NCI-H510A treated with DMSO at 0.1 percent for 48 hours (cell line): ENCODE results near the gene ECT2L.

Experiments used
- DNase-seq: peaks from one replicate; lab custom pipeline; 2025; lab: John Stamatoyannopoulos, UW

ECT2L gene, protein sequence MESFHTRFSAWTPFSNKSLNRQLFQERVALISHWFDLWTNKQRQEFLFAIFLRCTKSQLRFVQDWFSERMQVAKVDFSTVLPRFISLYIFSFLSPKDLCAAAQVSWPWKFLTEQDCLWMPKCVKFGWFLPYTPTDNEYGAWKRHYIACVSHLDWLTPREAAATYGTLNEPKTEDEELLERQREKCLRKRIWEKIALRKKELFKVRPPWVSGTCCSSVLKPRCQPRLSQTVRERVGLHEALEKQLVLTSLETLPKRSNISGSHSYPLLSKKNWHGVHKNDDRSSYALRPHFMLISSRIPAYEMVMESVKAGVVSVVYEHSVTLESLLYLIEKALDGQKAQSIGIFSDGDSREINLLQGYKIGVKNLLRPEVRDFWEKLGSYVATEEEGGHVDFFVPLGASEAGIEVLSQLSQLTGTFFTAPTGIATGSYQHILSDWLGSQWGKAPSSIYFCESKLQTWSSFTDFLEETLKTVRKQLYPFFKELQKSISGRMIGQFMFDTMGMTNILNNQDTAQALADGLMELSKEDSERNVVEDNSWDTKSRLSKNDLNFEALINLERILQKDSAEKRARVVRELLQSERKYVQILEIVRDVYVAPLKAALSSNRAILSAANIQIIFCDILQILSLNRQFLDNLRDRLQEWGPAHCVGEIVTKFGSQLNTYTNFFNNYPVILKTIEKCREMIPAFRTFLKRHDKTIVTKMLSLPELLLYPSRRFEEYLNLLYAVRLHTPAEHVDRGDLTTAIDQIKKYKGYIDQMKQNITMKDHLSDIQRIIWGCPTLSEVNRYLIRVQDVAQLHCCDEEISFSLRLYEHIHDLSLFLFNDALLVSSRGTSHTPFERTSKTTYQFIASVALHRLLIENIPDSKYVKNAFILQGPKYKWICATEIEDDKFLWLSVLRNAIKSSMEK

DNA sequence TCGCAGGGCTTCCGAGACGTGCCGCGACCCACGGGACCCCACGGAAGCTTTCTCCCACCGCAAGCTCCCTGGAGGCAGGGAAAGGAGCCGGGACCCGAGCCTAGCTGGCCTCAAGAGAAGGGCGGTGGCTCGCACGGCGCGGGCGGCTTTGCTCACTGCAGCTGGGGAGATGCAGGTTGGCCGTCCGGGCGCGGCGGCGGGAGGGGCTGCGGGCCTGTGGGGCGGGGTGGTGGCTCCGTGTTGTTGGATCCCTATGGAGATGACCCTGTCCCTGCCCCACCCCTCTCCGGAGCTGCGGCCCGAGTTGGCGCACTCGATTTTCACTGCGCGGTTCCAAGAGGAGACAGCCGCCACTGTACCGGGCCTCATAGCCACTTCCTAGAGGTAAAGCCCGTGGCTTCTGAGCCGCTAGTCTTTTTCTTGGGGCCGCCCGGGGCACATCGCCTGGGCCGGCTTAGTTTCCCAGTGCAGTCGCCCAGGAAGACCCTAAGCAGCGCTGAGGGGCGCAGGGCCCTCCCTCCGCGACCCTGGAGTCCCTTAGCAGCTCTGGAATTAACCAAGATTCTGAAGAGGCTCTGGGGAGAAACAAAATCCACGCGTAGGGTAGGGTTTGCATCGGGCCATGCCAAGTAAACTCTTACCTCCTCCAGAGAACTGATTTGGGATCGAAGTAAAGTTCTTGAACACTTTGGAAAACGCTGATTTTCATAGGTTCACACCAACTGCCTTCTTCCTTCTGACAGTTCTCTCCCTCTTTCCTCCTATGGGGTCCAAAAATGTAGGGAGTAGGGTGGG is at the start of gene ECT2L:
Gene ECT2L (plus strand): TSS at position 279 of the 795 bp plus-strand sequence. CDS start 17,188 bp downstream, outside the sequence.
- peak; percentile 62 for DNase-seq

DNA sequence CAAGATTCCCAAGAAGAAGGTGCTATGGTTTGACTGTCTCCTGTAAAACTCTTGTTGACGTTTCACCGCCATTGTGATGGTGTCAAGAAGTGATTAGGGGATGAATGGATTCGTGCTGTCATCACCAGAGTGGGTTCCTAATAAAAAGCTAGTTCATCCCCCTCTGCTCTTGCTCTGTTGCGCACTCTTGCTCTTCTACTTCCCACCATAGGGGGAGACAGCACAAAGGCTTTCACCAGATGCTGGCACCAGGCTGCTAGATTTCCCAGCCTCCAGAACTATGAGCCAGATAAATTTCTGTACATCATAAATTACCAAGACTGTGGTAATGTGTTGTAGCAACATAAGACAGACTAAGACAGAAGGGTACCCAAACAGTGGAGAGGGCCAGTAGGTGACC is 43.9 kb upstream of the ECT2L start:
- DNase-seq: no peak

DNA sequence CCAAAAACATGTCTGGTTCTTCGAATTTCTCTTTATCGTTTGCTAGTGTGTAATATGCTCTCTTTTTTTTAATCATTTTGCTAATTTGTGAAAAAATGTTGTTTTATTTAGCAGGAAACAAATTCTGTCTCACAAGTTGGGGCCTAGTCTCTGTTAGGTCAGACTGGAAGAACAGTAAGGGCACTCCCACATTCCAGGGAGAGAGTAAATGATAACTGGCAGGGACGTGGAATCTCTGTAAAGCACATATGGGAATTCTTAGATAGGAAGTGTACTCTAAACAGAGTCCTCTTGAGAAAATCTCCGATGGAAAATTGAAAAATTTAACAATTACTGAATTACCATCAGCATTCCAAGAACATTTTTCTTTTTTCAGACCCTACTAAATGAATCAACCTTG is 38.8 kb upstream of the ECT2L start:
- DNase-seq: no peak

DNA sequence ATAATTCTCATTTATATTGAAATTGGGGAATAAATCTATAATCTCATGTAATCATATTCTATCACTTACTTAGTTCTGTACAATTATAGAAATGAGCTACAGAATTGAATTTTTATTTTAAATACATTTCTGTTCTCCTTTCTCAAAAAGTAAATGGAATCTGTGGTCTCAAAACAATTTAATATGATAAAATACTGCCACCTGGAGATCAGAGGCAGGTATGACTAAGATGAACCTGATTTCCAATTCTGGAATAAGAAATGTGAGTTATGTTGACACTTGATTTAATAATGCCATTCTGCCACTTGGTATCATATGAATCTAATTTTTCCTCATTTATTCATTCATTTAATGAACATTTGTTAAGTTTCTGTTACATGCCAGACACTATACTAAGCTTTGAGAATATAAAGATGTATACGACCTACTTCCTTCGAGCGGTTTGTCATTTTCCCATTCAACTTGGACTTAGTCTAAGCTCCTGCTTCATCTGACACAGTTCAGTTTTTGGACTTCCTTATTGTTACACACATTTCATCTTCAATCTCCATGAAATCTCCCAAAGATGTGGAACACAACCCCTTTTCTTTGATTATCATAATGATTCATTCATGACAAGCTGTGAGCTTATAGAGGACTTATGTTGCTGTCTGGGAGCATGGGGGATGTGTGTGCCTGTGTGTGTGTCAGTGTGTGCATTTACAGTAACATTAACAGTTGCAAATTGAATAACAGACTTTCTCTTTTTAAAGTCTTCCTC is 29.8 kb upstream of the ECT2L start:
- peak; percentile 6 for DNase-seq

DNA sequence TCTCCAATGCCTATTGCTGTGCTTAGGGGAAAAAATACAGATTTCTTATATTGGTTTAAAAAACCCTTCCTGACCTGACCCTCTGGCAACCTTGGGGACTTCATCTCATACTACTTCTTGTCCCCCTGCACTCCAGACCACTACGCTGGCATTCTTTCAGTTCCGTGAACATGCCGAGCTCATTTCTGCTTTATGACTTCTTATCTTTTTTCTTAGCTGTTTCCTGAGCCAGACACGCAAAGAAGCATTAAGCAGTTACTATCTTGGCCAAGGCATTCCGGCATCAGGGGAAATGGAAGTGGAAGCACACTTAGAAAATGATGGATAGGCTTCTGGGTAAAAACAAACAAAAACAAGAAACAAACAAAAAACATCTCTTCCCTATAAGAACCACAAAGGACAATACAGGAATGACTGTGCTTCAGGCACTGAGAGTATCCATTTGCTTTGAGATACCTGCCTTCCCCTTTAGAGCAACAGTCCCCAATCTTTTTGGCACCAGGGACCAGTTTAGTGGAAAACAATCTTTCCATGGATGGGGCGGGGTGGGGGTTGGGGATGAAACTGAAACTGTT is 26.7 kb upstream of the ECT2L start:
- no peak for DNase-seq

DNA sequence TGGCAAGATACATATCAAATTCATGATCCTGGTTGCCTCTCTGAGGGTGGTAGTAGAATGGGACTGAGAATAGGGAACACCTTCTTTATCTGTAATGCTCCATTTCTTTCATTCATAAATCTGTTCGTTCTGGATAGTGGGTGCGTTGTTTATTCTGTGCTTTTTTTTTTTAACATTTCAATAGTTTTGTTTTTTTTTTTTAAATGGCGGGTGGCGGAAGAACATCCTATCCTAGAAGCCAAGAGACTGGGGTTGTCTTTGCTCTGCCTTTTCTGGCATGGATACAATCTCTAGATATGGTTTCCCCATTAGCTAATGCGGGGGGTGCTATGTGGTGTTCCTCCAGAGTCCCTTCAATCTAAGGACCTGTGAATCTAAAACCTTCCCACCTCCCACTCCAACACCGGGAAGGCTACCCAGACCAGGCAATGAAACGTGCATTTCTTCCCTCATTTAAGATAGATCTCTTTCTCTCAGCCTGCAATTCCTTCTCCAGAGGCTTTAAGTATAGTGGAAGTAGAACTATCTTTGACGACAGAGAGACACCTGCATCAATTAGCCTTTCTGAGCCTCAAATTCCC is 23.2 kb upstream of the ECT2L start:
- no peak for DNase-seq

DNA sequence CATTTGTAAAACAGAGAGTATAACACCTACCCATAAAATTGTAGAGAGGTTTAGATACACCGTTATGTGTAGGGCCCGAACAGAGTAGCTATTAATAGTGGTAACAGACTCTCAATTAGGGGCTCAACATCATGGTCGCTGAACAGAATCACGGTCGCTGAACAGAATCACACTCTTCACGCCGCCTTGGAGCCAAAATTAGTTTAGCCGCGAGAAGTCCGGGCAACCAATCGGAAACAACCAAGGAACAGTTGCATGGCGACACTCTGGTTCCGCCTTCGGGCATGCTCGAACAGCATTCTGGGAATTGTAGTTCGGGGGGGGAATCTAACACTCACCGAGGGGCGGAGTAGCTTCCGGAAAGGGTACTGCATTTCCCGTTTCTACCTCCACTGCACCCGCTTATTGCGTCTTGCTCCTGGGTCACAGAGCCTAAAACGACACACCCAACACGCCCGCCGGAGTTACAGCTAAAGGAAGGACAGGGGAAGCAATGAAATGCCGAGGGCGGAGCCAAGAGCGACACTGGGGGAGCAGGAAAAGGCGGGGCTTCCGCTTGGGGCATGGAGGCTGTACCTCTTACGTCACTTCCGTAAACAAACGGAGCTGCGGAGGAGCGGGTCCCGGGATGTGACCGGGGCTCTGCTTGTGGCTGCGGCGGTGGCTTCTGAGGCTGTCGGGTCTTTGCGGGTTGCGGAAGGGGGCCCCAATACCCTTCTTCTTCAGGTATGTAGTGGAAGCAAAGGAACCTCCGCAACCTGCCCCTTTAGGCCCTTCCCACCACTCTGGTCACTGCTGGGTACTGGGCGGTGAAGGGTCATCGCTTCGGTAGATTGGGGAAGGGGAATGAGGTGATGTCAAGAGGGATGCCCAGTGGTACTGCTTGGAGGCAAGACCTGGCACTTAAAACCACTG is 22.5 kb upstream of the ECT2L start, which contains the start of gene CCDC28A:
Gene CCDC28A (plus strand): TSS at position 593 of the 915 bp plus-strand sequence. CDS start 2,352 bp downstream, outside the sequence.
- DNase-seq: peak; percentile 91

DNA sequence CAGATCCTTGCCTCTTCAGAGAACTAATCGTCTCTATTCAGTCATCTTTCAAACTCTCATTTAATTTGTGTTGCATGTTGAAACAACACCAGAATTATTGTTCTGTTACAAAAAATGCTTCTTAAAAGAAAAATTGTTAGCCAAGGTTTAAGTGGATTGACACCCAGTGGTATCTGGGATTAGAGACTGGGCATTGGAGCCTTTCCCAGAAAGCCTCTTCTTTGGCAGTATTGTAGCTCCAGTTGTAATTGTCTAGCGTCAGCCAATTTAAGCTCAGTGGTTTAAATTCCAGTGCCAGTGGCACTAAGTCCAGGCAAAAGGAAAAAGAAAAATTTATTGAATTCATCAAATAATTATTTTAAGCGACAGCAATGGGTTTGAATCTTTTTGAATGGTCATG is 21.5 kb upstream of the ECT2L start:
- no peak for DNase-seq

DNA sequence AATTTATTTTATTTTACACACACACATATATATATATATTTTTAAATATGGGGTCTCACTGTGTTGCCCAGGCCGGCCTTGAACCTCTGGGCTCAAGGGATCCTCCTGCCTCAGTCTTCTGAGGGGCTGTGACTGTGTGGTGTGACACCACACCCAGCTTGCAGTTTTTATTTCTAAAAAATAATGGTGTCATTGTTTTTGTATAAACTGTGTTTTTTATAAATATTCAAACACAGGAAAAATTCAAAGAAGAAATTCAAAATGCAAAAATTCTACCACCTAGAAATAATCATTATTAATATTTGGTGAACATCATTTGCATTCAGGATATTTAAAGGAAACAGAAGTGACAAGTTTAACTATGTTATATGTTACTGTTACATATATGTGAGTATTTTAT is 19.2 kb upstream of the ECT2L start:
- no peak for DNase-seq

DNA sequence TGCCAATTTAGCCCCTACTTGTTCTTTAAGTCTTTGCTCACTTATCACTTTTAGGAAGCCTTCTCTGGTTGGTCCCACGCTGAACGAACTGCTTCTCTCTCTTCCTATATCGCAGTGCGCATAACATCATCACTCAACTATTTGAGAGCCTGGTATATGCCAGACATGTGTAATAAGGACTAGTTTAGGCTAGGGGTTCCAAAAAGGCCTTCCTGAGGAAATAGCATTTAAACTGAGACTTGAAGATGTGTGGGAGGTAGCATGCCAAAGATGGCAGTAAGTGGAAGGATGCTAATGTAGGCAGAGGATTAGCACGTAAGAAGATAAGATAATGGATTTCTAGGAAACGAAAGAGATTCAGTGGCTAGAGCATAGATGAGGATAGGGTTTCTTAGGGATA is 17.6 kb upstream of the ECT2L start:
- DNase-seq: no peak

DNA sequence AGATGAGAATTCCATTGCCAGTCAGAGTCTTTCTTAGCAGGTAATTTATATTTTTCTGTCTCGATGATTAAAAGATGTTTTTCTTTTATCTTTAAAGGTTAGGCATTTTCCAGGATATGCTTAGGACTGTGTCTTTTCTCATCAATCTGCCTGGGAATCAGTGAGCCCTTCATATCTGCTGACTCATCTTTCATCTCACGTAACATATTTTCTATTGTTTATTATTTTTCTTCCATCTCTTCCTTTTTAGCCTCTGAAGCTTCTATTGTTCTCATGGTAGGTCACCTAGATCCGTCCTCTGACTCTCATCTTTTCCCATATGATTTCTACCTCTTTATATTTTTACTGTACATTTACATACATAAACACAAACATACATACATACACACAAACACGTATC is 13.6 kb upstream of the ECT2L start:
- DNase-seq: no peak

DNA sequence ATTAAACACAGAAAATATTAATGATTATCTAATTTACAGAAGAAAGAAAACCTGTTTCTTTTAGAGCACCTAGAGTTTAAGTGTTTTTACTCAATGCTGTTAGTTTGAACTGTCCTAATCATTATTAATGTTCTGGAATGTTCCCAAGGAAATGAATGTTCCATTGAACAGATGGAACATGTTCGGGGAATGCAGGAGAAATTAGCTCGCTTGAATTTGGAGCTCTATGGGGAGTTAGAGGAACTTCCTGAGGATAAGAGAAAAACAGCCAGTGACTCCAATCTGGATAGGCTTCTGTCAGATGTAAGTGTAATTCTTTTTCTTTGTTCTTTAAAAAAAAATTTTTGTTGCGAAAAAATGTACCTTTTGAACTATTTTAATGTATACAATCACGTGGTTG is 10.8 kb upstream of the ECT2L start:
- DNase-seq: no peak

DNA sequence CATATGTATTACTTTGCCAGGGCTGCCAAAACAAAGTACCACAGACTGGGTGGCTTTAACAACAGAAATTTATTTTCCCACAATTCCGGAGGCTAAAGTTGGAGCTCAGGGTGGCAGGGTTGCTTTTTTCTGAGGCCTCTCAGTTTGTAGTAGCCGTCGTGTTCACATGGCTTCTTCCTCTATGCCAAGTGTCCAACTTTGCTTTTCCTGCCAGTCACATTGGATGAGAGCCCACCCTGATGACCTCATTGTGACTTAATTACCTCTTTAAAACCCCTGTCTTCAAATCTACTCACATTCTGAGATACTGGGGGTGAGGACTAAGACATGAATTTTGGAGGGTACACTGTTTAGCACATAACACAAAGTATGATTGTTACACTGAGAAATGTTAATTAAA is 9.9 kb upstream of the ECT2L start:
- no peak for DNase-seq

DNA sequence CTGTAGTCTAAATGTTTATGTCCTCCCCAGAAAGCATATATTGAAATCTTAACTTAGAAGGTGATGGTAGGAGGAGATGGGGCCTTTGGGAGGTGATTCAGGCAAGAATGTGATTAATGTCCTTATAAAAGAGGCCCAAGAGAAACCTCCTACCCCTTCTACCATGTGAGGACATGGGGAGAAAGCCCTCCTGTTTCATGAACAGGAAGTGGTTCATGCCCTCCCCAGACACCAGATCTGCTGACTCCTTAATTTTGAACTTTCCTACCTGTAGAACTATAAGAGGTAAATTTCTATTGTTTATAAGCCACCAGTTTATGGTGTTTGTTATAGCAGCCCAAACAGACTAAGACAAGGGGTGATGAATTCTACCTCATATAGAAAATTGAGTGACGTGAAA is 8.7 kb upstream of the ECT2L start:
- DNase-seq: no peak

DNA sequence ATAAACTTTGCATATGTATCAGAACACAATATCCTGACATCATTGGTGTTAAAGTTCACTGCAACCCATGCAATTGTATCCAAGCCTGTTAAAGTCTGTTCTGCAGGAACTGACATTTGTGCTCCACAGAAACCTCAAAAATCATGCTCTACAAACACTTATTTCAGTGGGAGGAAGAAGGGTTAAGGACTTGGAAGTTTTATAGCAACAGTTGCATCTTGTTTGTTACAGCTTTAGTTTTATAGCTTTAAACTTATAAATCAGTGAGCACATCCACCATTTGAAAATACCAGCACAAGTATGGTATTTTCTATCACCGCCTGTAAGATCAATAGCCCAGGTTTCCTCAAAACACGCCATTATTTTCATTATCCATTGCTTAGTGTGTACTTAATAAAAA is 884 bp downstream of the ECT2L start:
- no peak for DNase-seq

DNA sequence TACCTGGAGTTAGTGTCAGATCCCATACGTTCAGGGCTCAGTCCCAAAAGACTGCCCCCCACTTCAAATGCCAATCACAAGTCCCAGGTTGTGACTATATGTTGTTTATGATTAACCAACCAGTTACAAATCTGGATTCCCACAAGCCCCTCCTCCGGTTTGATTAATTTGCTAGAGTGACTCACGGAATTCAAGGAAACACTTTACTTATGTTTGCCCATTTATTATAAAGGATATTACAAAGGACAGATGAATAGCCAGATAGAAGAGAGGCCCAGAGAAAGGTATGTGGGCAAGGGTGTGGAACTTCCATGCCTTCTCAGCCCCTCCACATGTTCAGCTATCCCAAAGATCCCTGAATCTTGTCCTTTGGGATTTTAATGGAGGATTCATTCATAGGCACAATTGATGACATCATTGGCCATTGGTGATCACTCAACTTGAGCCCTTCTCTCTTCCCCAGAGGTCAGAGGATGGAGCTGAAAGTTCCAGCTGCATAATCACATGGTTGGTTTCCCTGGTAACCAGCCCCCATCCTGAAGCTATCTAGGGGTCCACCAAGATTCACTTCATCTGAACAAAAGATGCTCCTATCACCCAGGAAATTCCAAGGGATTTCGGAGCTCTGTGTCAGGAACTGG is 2.0 kb downstream of the ECT2L start:
- DNase-seq: no peak

DNA sequence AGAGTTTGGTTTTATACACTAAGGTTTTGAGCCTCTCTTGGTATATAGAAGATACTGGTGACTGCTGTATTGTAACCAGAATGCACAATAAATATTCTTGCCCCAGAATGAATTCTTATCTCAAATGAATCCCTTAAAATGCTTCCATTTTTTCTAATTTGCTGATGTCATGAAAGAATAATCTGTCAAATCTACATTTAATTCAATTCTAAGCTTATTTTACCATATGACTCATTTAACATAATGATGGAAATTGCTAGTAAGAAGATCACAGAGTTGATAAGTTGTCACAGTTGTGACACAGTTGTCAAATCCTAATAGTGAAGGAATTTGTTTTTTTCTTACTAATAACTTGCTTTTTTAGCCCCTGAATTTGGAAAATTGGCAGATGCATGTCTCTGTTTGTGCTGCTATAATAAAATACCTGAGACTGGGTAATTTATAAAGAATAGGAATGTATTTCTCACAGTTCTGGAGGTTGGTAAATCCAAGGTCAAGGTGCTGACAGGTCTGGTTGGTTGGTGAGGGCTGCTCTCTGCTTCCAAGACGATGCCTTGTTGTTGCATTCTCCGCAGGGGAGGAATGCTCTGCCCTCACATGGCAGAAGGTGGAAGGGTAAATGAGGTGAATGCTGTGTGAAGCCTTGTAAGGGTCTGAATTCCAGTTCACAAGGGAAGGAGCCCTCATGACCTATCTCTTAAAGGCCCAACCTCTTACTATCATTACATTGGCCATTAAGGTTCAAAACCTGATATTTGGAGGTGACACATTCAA is 4.7 kb downstream of the ECT2L start:
- DNase-seq: no peak

DNA sequence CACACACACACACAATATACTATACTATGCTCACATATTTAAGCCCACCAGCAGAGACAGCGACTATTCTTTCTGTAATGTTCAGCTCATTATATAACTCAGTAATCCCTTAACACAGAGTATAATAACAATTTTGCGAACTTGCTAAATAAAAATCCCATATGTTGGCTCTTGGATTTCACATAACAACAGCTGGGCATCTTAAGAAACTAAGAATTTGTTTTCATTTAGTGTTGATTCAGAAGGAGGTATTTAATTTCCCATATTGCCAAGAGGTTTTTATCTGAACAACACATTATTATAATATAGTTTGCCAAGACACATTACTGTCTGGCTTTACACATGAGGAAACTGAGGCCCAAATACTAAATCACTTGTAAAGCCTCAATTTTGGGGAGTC is 7.4 kb downstream of the ECT2L start:
- no peak for DNase-seq
